Measurements from ENCODE around the gene MARCKSL1.
A peak's percentile ranks its signal among the peaks of the same experiment; 100 is the strongest.
"Not testable (repeated sequence)": the region's sequence is repeated elsewhere in the genome, so short reads cannot be mapped to it uniquely, and the experiment has no call there.

Gene MARCKSL1

GRCh38 chr1:32335790-32336590 is at the start of gene MARCKSL1:
Gene MARCKSL1, minus strand, starts transcription at chr1:32336233. Its CDS starts 200 bp downstream, at chr1:32336033.
- DNase-seq = peak; percentile 89

DNA sequence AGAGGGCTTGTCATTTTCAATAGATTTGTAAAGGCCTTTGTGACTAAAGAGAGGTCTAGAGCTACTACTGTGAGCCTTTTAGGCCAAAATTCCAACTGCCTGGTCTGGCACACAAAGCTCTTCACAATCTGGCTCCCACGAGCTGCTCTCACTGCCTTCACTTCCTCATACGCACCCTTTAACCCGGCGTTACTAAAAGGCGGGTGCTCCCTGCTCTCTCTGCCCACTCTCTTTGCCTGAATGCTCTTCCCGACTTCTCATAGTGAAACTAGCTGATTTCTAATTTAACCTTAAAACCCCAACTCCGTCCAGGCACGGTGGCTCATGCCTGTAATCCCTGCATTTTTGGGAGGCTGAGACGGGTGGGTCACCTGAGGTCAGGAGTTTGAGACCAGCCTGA is 44.0 kb upstream of the MARCKSL1 start:
- no peak for DNase-seq

DNA sequence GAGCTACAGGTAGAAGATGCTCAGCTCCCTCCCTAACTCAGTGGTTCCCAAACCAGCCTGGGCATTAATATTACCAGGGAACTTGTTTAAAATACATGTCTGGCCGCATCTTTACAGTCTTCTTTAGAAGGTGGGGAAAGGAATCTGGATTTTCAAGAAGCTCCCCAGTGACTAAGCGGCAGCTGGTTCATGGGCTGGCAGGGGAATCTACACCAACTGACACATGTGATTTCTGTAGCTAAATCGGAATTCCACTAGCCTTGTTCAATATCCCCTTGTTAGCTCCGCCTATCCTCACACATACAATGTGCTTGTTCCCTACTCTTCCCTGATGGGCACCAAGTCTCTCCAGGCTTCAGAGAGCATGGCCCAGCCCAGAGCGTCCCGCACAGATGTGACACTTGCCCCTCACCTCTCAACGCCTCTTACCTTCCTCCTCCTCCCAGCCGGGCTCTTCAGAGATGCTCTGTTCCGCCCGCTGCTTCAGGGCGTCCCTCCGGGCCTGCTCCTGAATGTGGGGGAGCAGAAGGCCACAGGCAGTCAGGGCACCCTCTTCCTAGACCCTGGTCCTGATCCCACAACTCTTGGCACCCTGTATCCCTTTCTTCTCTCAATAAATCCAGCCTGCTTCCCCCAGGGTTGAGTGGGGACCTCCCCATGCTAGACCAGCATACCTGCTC is 41.6 kb upstream of the MARCKSL1 start:
- no peak for DNase-seq

DNA sequence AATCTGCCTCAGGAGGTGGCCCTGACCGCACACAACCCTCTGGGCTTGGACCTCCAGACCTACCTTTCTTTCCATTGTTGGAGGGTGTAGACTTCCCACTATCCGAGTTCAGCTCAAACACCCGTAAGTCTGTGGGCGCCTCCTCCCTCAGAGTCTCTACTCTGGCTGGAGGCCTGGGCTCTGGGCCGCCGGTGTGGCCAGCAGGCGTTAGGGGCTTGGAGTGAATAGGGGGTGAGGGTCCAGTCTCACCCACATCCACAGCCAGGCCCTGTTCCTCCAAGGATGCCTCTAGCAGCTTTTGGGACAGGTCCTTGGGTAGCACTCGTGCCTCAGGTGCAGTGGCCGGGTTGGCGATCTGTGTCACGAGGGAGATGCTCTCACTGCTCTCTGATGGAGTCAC is 40.2 kb upstream of the MARCKSL1 start:
- no peak for DNase-seq

GRCh38 chr1:32373996-32374592 is 38.1 kb upstream of the MARCKSL1 start:
- DNase-seq = no peak

- DNase-seq = peak; percentile 35
Observed at GRCh38 chr1:32372149-32372756, 36.2 kb upstream of the MARCKSL1 start.

DNA sequence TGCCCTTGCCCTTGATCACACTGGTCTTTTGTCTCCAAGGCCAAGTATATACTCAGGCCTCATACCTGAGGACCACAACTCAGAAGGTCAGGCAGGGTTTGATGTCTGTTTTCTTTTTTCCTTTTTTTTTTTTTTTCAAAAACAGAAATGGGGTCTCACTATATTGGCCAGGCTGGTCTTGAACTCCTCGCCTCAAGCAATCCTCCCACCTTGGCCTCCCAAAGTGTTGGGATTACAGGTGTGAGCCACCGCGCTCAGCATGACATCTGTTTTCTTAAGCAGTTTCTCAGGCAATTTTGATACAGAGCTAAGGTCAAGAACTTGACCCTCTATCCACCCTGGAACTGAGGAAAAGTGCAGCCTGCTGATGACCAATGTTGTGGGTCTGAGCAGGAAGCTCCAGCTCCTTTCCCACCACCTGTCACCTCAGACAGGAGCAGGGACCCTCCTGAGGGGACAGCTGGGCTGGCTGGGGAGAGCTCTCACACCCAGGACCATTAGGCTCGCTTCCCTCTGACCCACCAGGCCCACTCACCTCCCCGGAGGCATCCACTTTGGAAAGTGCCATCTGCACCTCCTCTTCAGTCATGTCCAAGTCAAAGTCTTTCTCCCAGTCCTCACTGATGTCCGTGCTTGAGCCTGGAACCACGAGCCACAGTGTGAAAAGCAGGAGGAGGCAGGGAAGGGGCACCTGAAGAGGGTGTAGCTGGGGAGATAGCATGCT is 32.0 kb upstream of the MARCKSL1 start:
- no peak for DNase-seq

GRCh38 chr1:32365445-32365844 is 29.4 kb upstream of the MARCKSL1 start:
- DNase-seq = no peak

GRCh38 chr1:32364836-32365235 is 28.8 kb upstream of the MARCKSL1 start:
- no peak for DNase-seq

DNA sequence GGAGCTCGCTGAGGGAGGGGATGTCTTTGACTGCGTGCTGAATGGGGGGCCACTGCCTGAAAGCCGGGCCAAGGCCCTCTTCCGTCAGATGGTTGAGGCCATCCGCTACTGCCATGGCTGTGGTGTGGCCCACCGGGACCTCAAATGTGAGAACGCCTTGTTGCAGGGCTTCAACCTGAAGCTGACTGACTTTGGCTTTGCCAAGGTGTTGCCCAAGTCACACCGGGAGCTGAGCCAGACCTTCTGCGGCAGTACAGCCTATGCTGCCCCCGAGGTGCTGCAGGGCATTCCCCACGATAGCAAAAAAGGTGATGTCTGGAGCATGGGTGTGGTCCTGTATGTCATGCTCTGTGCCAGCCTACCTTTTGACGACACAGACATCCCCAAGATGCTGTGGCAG is 27.7 kb upstream of the MARCKSL1 start:
- no peak for DNase-seq

GRCh38 chr1:32362474-32363313 is 26.7 kb upstream of the MARCKSL1 start, which contains the start of the genes FAM229A and TSSK3:
Gene FAM229A, minus strand, starts transcription at chr1:32362485. Its CDS starts 394 bp downstream, at chr1:32362091.
Gene TSSK3, plus strand, starts transcription at chr1:32362539. Its CDS starts 163 bp downstream, at chr1:32362702.
- DNase-seq = no peak

DNA sequence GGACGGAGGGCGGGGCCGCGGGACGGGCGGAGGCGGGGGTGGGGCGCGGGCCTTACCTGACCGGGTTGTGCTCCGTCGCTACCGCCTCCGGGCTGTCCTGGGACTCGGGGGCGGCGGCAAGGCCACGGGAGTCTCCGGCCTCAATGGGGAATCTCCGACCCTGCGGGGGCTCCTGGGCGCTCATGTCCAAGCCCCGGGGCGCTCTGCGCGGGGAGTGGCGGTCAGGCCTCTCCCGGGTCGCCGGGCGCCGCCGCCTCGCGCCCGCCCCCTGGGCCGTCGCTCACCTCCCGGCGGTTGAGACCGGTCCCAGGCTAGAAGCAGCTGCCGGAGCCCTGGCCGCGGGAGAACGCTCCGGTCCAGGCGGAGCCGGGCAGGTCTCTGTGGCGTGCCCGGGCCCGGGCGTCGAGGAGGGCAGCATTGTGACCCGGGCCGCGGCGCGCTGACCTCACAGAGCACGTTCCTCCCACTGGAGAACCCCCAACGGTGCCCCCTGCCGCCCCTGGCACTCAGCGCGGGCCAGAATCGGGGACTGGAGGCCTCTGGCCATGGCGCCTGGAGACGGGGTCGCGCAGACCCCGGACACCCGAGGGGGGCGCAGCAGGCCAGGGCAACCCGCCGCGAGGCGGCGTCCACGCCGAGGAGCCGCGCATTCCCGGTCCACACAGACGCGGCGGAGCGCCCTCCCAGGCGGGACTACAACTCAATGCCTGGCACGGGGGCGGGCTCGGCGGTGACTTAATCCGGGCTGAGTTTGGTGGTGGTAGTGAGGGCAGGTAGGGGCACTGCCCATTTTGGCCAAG is 25.8 kb upstream of the MARCKSL1 start:
- peak; percentile 40 for DNase-seq

DNA sequence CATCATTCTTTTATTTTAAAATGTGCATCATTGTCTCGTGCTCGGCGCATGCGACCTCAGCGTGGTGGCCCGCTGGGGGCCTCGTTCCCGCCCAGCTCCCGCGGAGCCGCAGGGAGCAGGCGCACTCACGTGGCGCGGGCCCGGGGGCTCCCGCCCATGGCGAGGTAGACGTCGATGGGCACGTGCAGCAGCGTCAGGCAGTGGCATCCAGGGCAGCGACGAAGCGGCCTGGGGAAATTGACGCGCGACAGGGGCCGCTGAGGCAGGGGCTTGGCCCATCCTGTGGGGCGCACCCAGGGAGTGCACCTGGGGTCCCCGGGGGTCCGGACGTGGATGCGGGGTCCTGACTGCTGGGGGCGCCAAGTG is 25.3 kb upstream of the MARCKSL1 start:
- DNase-seq = no peak

- no peak for DNase-seq
Observed at GRCh38 chr1:32358435-32358834, 22.4 kb upstream of the MARCKSL1 start.

DNA sequence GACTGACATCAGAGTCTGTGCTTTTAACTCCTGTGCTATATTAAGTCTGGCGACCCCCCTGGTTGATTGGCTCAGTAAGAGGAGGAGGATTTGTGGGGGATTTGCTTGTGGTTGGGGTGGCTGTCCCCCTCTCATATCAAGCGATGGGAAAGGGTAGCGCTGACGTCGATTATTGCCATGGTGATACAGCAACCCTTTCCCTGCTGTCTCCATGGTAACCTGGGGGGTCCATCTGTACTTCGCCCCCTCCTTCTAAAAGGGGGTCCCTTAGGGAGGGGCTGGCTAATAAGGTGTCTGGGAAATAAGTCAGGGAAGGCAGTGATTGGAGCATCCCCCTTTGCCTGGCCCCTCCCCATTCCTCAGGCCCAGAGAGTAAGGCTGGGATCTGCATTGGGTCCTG is 21.6 kb upstream of the MARCKSL1 start:
- DNase-seq = no peak

DNA sequence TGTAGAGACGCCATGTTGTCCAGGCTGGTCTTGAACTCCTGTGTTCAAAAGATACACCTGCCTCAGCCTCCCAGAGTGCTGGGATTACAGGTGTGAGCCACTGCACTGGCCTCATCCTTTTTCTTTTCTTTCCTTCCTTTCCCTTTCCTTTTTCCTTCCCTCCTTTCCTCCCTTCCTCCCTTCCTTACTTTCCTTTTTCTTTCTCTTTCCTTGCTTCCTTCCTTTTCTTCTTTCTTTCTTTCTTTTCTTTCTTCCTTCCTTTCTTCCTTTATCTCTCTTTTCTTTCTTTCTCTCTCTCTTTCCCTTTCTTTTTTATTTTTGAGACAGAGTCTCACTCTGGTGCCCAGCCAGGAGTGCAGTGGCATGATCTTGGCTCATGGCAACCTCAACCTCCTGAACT is 20.4 kb upstream of the MARCKSL1 start:
- DNase-seq = no peak

GRCh38 chr1:32355778-32356177 is 19.7 kb upstream of the MARCKSL1 start:
- not testable (repeated sequence) for DNase-seq

GRCh38 chr1:32353886-32354570 is 18.0 kb upstream of the MARCKSL1 start:
- no peak for DNase-seq

GRCh38 chr1:32353431-32353830 is 17.4 kb upstream of the MARCKSL1 start:
- no peak for DNase-seq

GRCh38 chr1:32352831-32353383 is 16.9 kb upstream of the MARCKSL1 start:
- DNase-seq = no peak

Data from activated CD4-positive, alpha-beta T cell treated with anti-CD3 and anti-CD28 coated beads, Interleukin-2, amount 50 U/mL, for 1 hour (primary cell).